MM.1S (cell line): ENCODE data around the gene MAD1L1.

Experiments used
- DNase-seq: peaks from one replicate; pipeline ENCODE4 v3.0.0-alpha.2; 2015
- H2AFZ ChIP-seq: fragments of 300-600 bp; sonication (generic); 2 replicates; pipeline ENCODE4 v1.6.0; 2016; ENCODE audit warnings: antibody characterized with exemption, low read length
- H3F3A ChIP-seq: fragments of 300-600 bp; sonication (generic); 2 replicates; pipeline ENCODE4 v1.6.1; 2016; ENCODE audit warnings: mild to moderate bottlenecking, antibody characterized with exemption, low read length, moderate library complexity, mixed read lengths; ENCODE audit not compliant: insufficient read depth
- H3K27ac ChIP-seq: fragments of 300-600 bp; sonication (generic); 2 replicates; pipeline ENCODE4 v1.5.1; 2016; ENCODE audit warnings: mild to moderate bottlenecking, low read length
- H3K27me3 ChIP-seq: fragments of 300-600 bp; sonication (generic); replicated peaks from 2 replicates; pipeline ENCODE4 v1.6.0; 2016; ENCODE audit warnings: low read length; ENCODE audit not compliant: insufficient read depth
- H3K36me3 ChIP-seq: fragments of 300-600 bp; sonication (generic); replicated peaks from 2 replicates; pipeline ENCODE4 v1.6.1; 2016; ENCODE audit warnings: mild to moderate bottlenecking, low read length, mixed read lengths; ENCODE audit not compliant: insufficient read depth
- H3K4me1 ChIP-seq: fragments of 300-600 bp; sonication (generic); 2 replicates; pipeline ENCODE4 v1.6.1; 2016; ENCODE audit warnings: low read length, mixed read lengths
- H3K4me2 ChIP-seq: fragments of 300-600 bp; sonication (generic); 2 replicates; pipeline ENCODE4 v1.6.0; 2016; ENCODE audit warnings: low read depth, low read length
- H3K4me3 ChIP-seq: fragments of 300-600 bp; sonication (generic); 2 replicates; pipeline ENCODE4 v1.5.1; 2016; ENCODE audit warnings: low read length, mixed read lengths
- H3K79me2 ChIP-seq: fragments of 300-600 bp; sonication (generic); 2 replicates; pipeline ENCODE4 v1.6.1; 2016; ENCODE audit warnings: mixed run types, low read length, mixed read lengths
- H3K9ac ChIP-seq: fragments of 300-600 bp; sonication (generic); 2 replicates; pipeline ENCODE4 v1.6.1; 2016; ENCODE audit warnings: low read length, mixed read lengths
- H3K9me2 ChIP-seq: fragments of 300-600 bp; sonication (generic); replicated peaks from 2 replicates; pipeline ENCODE4 v1.6.1; 2016; ENCODE audit warnings: mild to moderate bottlenecking, low read length, mixed read lengths; ENCODE audit not compliant: insufficient read depth
- H3K9me3 ChIP-seq: fragments of 300-600 bp; sonication (generic); replicated peaks from 2 replicates; pipeline ENCODE4 v1.6.1; 2016; ENCODE audit warnings: mild to moderate bottlenecking, low read length, mixed read lengths; ENCODE audit not compliant: insufficient read depth
- H4K20me1 ChIP-seq: fragments of 300-600 bp; sonication (generic); 2 replicates; pipeline ENCODE4 v1.6.1; 2016; ENCODE audit warnings: mild to moderate bottlenecking, low read length, moderate library complexity, mixed read lengths; ENCODE audit not compliant: insufficient read depth
- EZH2 ChIP-seq: fragments of 300-600 bp; sonication (generic); optimal IDR thresholded peaks from 2 replicates; pipeline ENCODE3; 2017; ENCODE audit warnings: low read depth, mild to moderate bottlenecking, antibody characterized with exemption, low read length, mixed read lengths
- EZH2phosphoT487 ChIP-seq: fragments of 300-600 bp; sonication (generic); IDR thresholded peaks from 2 replicates; pipeline ENCODE4 v1.6.1; 2018; ENCODE audit warnings: antibody characterized with exemption, low read length
- TF ChIP-seq, protein P1 (sequence below): fragments of 300-600 bp; sonication (generic); IDR thresholded peaks from 2 replicates; pipeline ENCODE4 v1.5.1; 2016; ENCODE audit warnings: antibody characterized with exemption, low read length, mixed read lengths

MAD1L1 gene

GRCh38 chr7:2141651-2142050 lies 91.1 kb downstream of the MAD1L1 start:
- no peaks in the 10 kb centered on the region for H4K20me1 ChIP-seq
- no peaks in the 10 kb centered on the region for H3K36me3 ChIP-seq
- H3K9me2 ChIP-seq = no peaks in the 10 kb centered on the region
- H3K4me1 ChIP-seq = no peaks in the 10 kb centered on the region
- H3K4me3 ChIP-seq = no peak overlapping the region
- no peaks in the 10 kb centered on the region for H3K27me3 ChIP-seq
- no peak overlapping the region for H2AFZ ChIP-seq
- TF ChIP-seq EZH2phosphoT487 (no peak), EZH2 (no peak)
- TF ChIP-seq, protein P1, sequence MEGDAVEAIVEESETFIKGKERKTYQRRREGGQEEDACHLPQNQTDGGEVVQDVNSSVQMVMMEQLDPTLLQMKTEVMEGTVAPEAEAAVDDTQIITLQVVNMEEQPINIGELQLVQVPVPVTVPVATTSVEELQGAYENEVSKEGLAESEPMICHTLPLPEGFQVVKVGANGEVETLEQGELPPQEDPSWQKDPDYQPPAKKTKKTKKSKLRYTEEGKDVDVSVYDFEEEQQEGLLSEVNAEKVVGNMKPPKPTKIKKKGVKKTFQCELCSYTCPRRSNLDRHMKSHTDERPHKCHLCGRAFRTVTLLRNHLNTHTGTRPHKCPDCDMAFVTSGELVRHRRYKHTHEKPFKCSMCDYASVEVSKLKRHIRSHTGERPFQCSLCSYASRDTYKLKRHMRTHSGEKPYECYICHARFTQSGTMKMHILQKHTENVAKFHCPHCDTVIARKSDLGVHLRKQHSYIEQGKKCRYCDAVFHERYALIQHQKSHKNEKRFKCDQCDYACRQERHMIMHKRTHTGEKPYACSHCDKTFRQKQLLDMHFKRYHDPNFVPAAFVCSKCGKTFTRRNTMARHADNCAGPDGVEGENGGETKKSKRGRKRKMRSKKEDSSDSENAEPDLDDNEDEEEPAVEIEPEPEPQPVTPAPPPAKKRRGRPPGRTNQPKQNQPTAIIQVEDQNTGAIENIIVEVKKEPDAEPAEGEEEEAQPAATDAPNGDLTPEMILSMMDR = no peak
- H3F3A ChIP-seq = no peaks in the 10 kb centered on the region
- H3K4me2 ChIP-seq = no peak overlapping the region
- no peak overlapping the region for H3K9ac ChIP-seq
- no peaks in the 10 kb centered on the region for H3K9me3 ChIP-seq
- no peak overlapping the region for H3K27ac ChIP-seq
- DNase-seq = no peak
- no peaks in the 10 kb centered on the region for H3K79me2 ChIP-seq

- Histone ChIP-seq H3K27ac (no peak overlapping the region), H3F3A (no peaks in the 10 kb centered on the region), H3K9me2 (no peaks in the 10 kb centered on the region), H3K4me3 (no peak overlapping the region), H3K9ac (no peak overlapping the region), H3K36me3 (no peaks in the 10 kb centered on the region), H3K79me2 (no peaks in the 10 kb centered on the region), H2AFZ (no peak overlapping the region), H3K9me3 (no peaks in the 10 kb centered on the region), H3K4me1 (no peaks in the 10 kb centered on the region), H3K27me3 (no peaks in the 10 kb centered on the region), H4K20me1 (no peaks in the 10 kb centered on the region), H3K4me2 (no peak overlapping the region)
- TF ChIP-seq EZH2phosphoT487 (no peak), EZH2 (no peak)
- TF ChIP-seq, protein P1 = no peak
- DNase-seq = no peak
Measured at GRCh38 chr7:2141021-2141410, 91.7 kb downstream of the MAD1L1 start.

GRCh38 chr7:2140216-2141020 lies 92.3 kb downstream of the MAD1L1 start:
- Histone ChIP-seq H3K27ac (no peak overlapping the region), H3K4me1 (no peaks in the 10 kb centered on the region), H3K9me3 (no peaks in the 10 kb centered on the region), H3K4me3 (no peak overlapping the region), H3K9me2 (no peaks in the 10 kb centered on the region), H3K27me3 (no peaks in the 10 kb centered on the region), H3K4me2 (no peak overlapping the region), H3K9ac (no peak overlapping the region), H3K79me2 (no peaks in the 10 kb centered on the region), H4K20me1 (no peaks in the 10 kb centered on the region), H3F3A (no peaks in the 10 kb centered on the region), H3K36me3 (no peaks in the 10 kb centered on the region), H2AFZ (no peak overlapping the region)
- DNase-seq = no peak
- TF ChIP-seq EZH2 (no peak), EZH2phosphoT487 (no peak)
- TF ChIP-seq, protein P1 = no peak
